Measurements from ENCODE around the gene MAP1S. TPM values are rescaled to one million over a fixed set of nuclear protein-coding genes. Genes with fewer than 3 reads are reported as not detected.

MAP1S gene
- total RNA-seq, 1 experiment from 2014 or later = 51.4 TPM

- Mint-ChIP-seq H3K27me3 (ENCODE audit: insufficient read depth, unreplicated experiment) (no peaks in the 10 kb centered on the region), H3K36me3 (ENCODE audit: insufficient read depth, unreplicated experiment) (no peaks in the 10 kb centered on the region), H3K4me3 (ENCODE audit: unreplicated experiment) (no peak overlapping the region), H3K4me1 (ENCODE audit: low read depth, unreplicated experiment) (no peaks in the 10 kb centered on the region), H3K9me3 (ENCODE audit: unreplicated experiment) (no peaks in the 10 kb centered on the region), H3K27ac (ENCODE audit: unreplicated experiment) (no peak overlapping the region)
- Histone ChIP-seq H3K27me3 (replicated peaks; ENCODE audit: control insufficient read depth, insufficient read depth, low read length) (no peaks in the 10 kb centered on the region), H3K36me3 (ENCODE audit: control insufficient read depth, insufficient read depth, low read length) (no peaks in the 10 kb centered on the region), H3K4me3 (ENCODE audit: low read depth, low read length) (no peak overlapping the region), H3K4me1 (no peaks in the 10 kb centered on the region), H3K9me3 (no peaks in the 10 kb centered on the region)
- intact Hi-C loops (cut with micrococcal nuclease; ENCODE audit: unreplicated experiment) = no loop called here
- ChIA-PET POLR2A (no interaction called here), CTCF (no interaction called here)
- BruUV-seq (replicated peaks) = no TSS peak
- DNase-seq = no peak
- TF ChIP-seq, protein P1, sequence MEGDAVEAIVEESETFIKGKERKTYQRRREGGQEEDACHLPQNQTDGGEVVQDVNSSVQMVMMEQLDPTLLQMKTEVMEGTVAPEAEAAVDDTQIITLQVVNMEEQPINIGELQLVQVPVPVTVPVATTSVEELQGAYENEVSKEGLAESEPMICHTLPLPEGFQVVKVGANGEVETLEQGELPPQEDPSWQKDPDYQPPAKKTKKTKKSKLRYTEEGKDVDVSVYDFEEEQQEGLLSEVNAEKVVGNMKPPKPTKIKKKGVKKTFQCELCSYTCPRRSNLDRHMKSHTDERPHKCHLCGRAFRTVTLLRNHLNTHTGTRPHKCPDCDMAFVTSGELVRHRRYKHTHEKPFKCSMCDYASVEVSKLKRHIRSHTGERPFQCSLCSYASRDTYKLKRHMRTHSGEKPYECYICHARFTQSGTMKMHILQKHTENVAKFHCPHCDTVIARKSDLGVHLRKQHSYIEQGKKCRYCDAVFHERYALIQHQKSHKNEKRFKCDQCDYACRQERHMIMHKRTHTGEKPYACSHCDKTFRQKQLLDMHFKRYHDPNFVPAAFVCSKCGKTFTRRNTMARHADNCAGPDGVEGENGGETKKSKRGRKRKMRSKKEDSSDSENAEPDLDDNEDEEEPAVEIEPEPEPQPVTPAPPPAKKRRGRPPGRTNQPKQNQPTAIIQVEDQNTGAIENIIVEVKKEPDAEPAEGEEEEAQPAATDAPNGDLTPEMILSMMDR (IDR thresholded peaks at IDR 0.05; ENCODE audit: insufficient read depth in 1 of 2, low read depth in 1 of 2, low read length in 1 of 2, severe bottlenecking in 1 of 2, unreplicated experiment in 1 of 2) = no peak
These were observed 29.8 kb downstream of the MAP1S start for GRCh38 chr19:17748884-17749638.

DNA sequence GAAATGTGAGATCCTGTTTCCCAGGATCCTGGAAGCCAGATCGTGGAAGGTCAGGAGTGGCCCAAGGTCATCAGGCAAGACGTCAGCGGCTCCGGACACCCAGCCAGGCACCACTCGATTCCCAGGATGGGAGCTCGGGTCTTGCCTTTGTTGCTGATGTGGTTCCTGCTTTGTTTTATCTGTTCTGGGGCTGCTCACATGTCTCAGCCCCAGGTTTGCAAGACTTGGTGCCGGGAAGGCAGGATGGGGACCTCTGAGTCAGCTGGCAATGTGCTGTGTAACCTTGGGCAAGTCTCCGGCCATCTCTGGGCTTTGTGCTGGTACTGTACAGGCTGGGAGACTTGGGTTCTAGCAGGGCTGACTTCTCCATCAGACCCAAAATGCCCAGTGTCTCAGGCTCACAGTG is 30.6 kb downstream of the MAP1S start:
- Histone ChIP-seq H3K9me3 (no peaks in the 10 kb centered on the region), H3K27me3 (replicated peaks; ENCODE audit: control insufficient read depth, insufficient read depth, low read length) (no peaks in the 10 kb centered on the region), H3K4me1 (no peaks in the 10 kb centered on the region), H3K36me3 (ENCODE audit: control insufficient read depth, insufficient read depth, low read length) (no peaks in the 10 kb centered on the region), H3K4me3 (ENCODE audit: low read depth, low read length) (no peak overlapping the region)
- no peaks in the 10 kb centered on the region for H3K36me3 Mint-ChIP-seq (ENCODE audit: insufficient read depth, unreplicated experiment)
- no peak overlapping the region for H3K27ac Mint-ChIP-seq (ENCODE audit: unreplicated experiment)
- H3K27me3 Mint-ChIP-seq (ENCODE audit: insufficient read depth, unreplicated experiment) = no peaks in the 10 kb centered on the region
- DNase-seq = no peak
- ChIA-PET POLR2A (no interaction called here), CTCF (no interaction called here)
- no peak overlapping the region for H3K4me3 Mint-ChIP-seq (ENCODE audit: unreplicated experiment)
- no TSS peak for BruUV-seq (replicated peaks)
- intact Hi-C loops (cut with micrococcal nuclease; ENCODE audit: unreplicated experiment) = loop anchor here (10.0 kb wide), 1 partner anchor 145 kb away; no protein-coding TSS in a partner anchor
- H3K9me3 Mint-ChIP-seq (ENCODE audit: unreplicated experiment) = no peaks in the 10 kb centered on the region
- TF ChIP-seq, protein P1 (IDR thresholded peaks at IDR 0.05; ENCODE audit: insufficient read depth in 1 of 2, low read depth in 1 of 2, low read length in 1 of 2, severe bottlenecking in 1 of 2, unreplicated experiment in 1 of 2) = no peak
- no peaks in the 10 kb centered on the region for H3K4me1 Mint-ChIP-seq (ENCODE audit: low read depth, unreplicated experiment)

DNA sequence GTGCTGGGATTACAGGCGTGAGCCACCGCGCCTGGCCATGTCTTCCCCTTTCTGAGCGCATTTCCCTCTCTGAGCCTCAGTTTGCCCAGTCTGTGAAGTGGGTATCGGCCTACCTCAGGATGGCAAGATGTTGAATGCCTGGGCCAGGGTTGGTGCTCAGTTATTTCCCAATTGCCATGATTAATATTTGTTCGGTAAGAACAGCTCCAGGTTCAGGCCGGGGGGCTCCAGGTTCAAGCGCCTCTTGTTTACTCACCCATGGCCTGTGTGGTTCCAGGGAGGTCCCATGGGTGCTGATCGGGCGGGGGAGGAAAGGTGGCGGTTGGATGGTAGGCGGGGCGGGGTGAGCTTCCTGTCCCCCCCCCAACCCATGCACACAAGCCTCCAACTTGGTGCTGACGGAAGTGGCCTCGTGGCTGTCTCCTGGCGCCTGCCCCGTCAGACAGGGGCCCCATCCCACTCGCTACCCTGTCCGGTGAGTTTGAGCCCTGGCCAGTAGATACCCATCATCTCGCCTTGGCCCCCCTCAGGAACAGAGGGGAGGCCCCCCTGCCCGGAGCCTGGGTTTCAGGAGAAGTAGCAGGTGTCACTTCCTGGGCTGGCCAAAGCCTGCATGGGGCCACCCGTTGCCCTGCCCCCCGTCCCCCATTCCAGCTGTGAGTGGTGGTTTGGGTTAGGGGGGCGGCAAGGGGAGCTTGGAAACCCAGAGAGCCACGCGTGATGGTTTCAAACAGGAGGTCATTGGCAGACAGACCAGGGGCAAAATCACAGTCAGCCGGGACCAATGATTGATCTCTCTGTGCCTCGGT is 32.0 kb downstream of the MAP1S start, which contains the start of gene FCHO1:
FCHO1 (plus strand) TSS at position 375 of the 809 bp plus-strand sequence. CDS start 3,688 bp downstream, outside the sequence.
- no peak within 1 kb of the TSS for H3K27ac Mint-ChIP-seq (ENCODE audit: unreplicated experiment)
- BruUV-seq (replicated peaks) = no TSS peak
- H3K4me3 Mint-ChIP-seq (ENCODE audit: unreplicated experiment) = no peak within 1 kb of the TSS
- DNase-seq = no peak
- H3K4me1 Mint-ChIP-seq (ENCODE audit: low read depth, unreplicated experiment) = no peaks in the 10 kb centered on the region
- intact Hi-C loops (cut with micrococcal nuclease; ENCODE audit: unreplicated experiment) = loop anchor here (10.0 kb wide), 1 partner anchor 147 kb away; no protein-coding TSS in a partner anchor
- Histone ChIP-seq H3K4me3 (ENCODE audit: low read depth, low read length) (no peak within 1 kb of the TSS), H3K27me3 (replicated peaks; ENCODE audit: control insufficient read depth, insufficient read depth, low read length) (no peaks in the 10 kb centered on the region), H3K36me3 (ENCODE audit: control insufficient read depth, insufficient read depth, low read length) (no peaks in the 10 kb centered on the region), H3K4me1 (no peaks in the 10 kb centered on the region), H3K9me3 (no peaks in the 10 kb centered on the region)
- H3K27me3 Mint-ChIP-seq (ENCODE audit: insufficient read depth, unreplicated experiment) = peaks cover 3% of the 10 kb centered on the region
- TF ChIP-seq, protein P1 (IDR thresholded peaks at IDR 0.05; ENCODE audit: insufficient read depth in 1 of 2, low read depth in 1 of 2, low read length in 1 of 2, severe bottlenecking in 1 of 2, unreplicated experiment in 1 of 2) = no peak
- POLR2A ChIA-PET = no interaction called here
- no peaks in the 10 kb centered on the region for H3K9me3 Mint-ChIP-seq (ENCODE audit: unreplicated experiment)
- CTCF ChIA-PET = no interaction called here
- H3K36me3 Mint-ChIP-seq (ENCODE audit: insufficient read depth, unreplicated experiment) = no peaks in the 10 kb centered on the region

All from Caco-2 (cell line).